Central memory CD4-positive, alpha-beta T cell (primary cell): ENCODE data around the gene AKR1C4.
"Not testable (repeated sequence)": the region's sequence is repeated elsewhere in the genome, so short reads cannot be mapped to it uniquely, and the experiment has no call there.

Source experiments
- DNase-seq: peaks from one replicate; pipeline ENCODE4 v3.0.0; 2022

AKR1C4 gene

DNA sequence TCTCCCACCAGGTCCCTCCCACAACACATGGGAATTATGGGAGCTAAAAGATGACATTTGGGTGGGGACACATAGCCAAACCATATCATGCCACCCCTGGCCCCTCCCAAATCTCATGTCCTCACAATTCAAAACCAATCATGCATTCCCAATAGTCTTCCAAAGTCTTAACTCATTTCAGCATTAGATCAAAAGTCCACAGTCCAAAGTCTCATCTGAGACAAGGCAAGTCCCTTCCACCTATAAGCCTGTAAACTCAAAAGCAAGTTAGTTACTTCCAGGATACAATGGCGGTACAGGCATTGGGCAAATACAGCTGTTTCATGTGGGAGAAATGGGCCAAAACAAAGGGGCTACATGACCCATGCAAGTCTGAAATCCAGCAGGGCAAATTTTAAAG is 13.1 kb downstream of the AKR1C4 start:
- not testable (repeated sequence) for DNase-seq

DNA sequence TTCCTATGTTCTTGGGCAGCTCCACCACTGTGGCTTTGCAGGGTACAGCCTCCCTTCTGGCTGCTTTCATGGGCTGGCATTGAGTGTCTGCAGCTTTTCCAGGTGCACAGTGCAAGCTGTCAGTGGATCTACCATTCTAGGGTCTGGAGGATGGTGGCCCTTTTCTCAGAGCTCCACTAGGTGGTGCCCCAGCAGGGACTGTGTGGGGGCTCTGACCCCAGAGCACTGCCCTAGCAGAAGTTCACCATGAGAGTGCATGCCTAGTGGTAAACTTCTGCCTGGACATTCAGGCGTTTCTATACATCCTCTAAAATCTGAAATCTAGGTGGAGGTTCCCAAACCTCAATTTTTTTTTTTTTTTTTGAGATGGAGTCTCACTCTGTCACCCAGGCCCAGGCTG is 13.6 kb downstream of the AKR1C4 start:
- DNase-seq, result not testable (repeated sequence)

DNA sequence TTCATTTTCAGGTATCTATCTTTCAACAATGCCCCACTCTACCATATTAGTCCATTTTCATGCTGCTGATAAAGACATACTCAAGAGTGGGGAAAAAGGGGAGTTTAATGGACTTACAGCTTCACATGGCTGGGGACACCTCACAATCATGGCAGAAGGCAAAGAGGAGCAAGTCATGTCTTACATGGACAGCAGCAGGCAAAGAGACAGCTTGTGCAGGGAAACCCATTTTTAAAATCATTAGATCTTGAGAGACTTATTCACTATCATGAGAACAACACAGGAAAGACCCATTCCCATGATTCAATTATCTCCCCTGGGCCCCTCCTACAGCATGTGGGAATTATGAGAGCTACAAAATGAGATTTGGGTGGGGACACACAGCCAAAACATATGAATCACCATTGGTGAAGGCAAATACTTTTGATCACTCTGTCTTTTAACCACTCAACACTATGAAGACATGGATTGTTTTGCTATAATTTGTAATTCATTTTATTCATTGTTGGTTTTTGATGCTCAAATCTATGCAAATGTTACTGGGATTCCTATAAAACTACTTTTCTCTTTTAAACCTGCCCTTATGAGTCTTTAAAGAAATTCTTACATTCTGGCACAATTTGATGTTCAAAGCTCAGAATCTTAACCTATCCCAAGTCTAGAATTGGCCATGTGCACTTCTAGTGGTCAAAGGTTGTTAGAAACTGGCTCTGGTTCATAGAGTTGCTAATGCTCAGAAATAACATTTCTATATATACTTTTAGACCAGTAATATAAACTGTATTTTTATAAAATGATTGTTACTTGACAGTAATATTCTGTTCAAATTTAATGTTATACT is 15.3 kb downstream of the AKR1C4 start:
- no peak for DNase-seq

DNA sequence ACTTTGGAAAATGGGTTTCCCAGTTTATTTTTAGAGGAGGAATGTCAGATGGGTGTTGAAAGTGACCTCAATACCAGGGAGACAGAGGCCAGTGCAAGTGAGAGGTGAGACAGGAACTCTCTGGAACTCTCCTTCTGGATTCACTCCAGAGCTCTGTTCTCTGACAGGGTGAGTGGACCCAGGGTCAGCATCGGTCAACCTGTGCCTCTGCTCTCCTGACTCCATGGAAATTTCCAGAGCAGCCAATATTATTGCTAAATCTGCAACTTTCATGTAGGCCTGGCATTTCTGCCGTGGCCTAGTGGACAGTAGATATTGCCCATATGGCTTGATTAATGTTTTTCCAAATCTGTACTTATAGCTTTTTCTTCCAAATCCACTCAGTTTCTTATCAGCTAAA is 20.2 kb downstream of the AKR1C4 start:
- DNase-seq, result no peak

DNA sequence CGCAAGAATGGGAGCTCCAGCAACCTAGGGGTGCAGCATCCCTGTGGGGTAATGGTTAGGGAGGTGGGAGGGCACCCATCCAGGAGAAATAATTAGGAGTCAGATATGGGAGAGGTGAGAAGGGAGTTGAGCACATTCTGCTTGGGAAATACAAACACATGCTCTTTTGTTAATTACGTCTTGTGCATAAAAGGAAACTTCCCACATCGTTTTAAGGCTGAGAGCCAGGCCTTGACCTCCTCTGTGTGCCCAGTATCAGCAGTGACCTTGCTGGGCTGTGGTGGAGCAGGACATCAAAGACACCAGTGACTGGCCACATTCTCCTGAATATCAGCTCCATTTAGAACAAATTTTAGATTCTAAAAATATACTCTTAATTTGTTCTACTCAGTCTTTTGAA is 22.6 kb downstream of the AKR1C4 start:
- no peak for DNase-seq

DNA sequence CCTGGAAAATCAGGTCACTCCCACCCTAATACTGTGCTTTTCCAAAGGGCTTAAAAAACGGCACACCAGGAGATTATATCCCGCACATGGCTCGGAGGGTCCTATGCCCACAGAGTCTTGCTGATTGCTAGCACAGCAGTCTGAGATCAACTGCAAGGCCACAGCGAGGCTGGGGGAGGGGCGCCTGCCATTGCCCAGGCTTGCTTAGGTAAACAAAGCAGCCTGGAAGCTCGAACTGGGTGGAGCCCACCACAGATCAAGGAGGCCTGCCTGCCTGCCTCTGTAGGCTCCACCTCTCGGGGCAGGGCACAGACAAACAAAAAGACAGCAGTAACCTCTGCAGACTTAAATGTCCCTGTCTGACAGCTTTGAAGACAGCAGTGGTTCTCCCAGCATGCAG is 26.3 kb downstream of the AKR1C4 start:
- DNase-seq, result not testable (repeated sequence)

DNA sequence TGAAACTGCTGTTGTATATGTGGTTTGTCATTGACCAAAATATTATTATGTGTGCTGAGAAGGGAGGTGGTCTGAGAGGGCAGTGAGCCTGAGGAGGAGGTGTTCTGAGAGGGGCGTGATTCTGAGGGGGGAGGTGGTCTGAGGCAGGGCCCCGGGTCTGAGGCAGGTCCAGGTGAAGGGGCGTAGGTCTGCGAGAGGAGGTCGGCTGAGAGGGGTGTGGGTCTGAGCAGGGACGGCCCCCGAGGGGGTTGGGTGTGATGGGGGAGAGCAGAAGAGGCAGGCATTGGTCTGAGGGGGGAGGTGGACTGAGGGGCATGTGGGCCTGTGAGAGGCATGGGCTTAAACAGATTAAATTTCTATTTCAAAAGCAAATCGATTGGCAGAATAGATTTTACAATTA is 32.4 kb downstream of the AKR1C4 start:
- no peak for DNase-seq

DNA sequence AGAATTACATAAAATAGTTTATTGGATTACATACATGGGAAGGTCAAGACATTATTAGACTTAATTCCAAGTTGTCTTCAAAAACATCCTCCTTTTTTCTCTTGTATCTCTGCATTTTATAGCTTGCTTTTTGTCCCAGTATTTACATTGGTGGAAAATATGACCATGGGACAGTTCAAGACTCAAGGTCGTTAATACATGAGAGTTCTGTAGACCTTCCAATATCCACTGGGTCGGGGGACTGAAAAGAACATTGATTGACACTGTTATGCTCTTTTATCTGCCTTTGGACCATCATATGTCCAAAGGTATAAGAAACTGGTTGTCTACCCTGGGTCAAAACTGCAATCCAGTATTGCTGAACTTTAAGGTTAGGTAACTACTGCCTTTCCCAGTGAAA is 36.7 kb downstream of the AKR1C4 start:
- DNase-seq, result no peak

DNA sequence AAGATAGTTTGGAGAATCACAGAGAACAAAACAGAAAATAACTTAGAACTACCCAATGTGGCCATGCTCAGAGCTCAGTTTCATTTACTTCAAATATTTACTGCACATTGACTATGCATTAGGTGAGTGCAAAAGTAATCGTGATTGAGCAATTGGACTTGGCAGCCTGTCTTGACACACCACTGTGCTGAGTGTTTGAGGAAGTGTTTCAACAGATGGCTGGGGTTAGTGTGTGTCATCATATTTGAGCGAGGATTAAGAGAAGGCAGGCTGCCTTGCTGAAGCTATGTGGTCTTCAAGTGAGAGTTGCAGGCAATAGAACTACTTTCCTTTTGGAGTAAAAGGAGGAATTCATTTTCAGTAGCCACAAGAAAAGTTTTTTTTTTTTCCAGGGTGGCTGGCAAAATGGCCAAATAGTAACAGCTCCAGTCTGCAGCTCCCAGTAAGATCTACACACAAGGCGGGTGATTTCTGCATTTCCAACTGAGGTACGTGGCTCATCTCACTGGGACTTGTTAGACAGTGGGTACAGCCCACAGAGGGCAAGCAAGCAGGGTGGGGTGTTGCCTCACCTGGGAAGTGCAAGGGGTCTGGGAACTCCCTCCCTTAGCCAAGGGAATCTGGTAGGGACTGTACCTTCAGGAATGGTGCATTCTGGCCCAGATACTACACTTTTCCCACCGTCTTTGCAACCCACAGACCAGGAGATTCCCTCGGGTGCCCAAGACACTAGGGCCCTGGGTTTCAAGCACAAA is 37.6 kb downstream of the AKR1C4 start:
- DNase-seq, result no peak

DNA sequence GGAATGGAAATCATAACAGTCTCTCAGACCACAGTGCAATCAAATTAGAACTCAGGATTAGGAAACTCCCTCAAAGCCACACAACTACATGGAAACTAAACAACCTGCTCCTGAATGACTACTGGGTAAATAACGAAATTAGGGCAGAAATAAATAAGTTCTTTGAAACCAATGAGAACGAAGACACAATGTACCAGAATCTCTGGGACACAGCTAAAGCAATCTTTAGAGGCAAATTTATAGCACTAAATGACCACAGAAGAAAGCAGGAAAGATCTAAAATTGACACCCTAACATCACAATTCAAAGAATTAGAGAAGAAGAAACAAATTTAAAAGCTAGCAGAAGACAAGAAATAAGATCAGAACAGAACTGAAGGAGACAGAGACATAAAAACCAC is 40.9 kb downstream of the AKR1C4 start:
- DNase-seq, result not testable (repeated sequence)

DNA sequence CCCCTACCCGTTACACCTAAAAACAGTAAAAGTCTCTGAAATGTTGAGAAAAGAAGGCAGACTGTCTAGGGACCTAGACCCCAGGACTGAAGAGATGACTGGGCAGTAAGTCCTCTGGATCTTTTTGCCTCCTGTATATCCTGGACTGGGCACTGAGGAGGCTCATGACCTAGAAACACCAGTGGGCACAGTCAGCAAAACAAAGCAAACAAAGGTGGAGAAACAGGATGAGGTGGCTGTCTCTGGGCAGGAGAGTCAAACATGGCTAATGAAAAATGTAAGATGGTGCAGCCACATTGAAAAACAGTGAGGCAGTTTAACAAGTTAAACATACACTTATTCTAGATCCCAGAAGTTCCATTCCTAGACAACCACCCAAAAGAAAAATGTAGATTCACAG is 45.9 kb downstream of the AKR1C4 start:
- no peak for DNase-seq

DNA sequence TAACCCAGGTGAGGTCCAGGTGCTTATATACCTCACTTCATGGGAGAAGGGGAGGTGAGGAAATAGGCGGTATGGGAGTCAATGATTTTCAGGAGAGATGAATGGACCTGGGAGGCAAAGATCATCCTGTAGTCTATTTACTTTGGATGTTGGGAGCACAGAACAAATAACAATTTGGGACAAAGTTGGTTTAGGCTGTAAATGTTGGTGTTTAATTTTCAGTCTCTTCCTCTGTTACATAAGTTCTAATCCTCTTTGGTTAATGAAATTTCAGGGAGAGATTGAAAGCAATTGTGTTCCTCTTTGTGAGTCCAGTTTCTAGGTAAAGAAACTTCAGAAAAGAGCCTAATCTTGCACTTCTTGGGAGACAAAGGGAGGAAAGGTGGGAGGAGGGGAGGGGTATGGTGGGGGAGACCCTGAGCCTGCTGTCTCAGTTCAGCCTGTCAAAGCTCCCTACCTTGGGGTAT is 46.9 kb downstream of the AKR1C4 start:
- no peak for DNase-seq

DNA sequence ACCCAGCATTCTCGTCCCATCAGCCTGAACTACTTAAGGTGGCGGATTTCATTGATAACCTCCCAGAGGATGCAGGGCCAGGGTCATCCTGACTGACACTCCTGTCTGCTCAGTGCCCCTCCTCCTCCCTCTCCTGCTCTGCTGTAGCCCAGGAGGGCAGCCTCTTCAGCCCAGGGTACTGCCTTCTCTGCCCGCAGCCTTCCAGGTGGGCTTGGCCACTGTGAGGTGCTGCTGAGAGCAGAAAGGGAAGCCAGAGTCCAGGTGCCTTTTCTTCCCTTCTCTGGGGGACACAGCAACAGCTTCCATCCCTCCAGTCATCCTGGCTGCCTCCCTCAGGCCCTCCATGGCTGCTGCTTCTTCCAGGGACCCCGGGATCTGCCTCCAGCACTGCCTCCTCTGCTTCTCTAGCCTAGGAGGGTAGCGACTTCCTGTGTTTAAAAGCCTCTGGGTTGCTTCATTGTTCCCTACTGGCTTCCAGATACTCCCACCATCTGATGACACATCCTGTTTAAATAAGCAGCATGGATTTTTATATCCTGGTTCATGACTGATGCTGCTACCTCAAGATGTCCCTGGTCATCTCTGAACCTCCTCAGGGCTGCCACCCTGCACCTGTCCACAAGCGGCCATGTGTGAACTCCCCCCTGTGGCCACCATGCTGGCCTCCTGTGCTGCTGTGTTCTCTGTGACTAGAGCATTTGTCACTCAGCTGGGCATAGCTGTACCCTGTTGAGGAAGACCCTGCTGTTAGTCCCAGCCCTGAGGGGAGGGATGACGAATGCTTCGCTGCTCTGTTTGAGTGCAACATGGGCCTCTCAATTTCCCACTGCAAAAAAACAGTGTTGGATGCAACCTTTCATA is 55.8 kb downstream of the AKR1C4 start:
- no peak for DNase-seq

DNA sequence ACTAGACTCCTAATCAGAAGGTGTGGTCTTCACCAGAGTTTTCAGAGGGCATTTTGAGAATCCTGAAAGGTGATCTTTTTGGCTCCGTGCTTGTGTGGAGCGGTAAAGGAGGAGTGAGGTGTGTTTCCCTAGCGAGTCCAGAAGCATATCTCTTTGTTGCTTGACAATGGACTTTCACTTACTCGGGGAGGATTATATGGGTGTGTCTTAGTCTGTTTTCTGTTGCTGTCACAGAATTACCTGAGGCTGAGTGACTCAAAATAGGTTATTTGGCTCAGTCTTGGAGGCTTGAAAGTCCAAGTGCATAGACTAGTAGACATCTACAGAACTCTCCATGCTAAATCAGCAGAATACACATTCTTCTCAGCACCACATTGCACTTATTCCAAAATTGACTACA is 57.9 kb downstream of the AKR1C4 start:
- no peak for DNase-seq

DNA sequence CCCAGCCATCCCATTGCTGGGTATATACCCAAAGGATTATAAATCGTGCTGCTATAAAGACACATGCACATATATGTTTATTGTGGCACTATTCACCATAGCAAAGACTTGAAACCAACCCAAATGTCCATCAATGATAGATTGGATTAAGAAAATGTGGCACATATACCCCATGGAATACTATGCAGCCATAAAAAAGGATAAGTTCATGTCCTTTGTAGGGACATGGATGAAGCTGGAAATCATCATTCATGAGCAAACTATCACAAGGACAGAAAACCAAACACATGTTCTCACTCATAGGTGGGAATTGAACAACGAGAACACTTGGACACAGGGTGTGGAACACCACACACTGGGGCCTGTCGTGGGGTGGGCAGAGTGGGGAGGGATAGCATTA is 61.1 kb downstream of the AKR1C4 start:
- DNase-seq, result not testable (repeated sequence)

DNA sequence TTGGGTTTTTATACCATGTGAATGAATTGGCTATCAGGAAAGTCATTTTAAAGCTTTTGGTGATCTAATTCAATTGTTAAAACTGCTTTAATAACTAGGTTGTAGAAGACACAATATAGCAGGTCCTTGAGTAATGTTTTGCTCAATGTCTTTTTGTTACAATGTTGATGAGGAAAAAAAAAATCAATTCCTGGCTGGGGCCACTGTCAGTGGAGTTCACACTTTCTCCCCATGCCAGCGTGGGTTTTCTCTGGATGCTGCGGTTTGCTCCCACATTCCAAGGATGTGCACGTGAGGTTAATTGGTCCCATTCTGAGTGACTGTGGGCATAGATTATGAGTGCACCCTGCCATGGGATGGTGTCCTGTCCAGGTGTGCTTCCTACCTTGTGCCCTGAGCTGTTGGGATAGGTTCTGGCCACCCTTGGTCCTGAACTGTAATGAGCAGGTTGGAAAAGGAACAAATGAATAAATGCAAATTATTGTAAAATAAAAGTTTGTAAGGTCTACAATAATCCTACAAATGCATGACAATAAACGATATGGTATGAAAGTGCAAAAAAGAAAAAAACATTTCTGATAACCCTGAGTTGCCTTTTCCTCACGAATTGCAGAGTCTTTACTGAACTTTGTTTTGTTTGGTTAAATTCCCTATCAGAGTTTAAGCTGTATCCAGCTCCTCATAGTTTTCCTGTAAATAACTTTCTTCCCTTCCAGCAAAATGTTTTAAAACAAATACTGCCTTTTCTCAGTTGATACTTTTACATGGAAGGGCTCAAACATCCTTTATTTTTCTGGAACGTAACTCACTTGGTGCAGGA is 62.7 kb downstream of the AKR1C4 start:
- no peak for DNase-seq

DNA sequence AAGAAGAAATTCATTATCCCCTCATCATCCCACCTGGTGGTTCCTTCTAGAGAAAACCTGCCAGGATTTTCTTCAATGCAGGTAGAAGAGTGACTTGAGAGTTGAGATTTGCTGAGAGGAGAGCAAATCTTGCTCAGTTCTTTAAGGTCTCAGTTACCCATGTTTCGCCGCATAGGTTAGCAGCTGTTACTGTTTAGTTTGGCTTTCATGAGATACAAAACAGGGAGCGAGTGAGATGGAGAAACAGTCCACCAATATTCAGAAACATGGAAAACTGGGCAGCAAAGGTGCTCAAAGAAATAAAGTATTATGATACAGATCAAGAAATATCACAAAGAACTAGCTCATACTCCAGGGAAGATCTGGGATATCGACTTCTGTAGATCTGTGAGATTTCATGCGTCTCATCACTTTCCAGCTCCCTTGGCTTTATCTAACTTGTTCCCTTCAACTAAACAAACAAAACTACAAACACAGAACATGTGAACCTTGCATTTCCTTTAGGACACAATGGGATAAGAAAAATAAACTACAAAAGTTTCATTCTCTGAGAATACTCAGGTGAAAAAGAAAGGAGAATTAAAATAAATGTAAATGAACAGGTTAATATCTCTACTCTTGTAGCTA is 63.4 kb downstream of the AKR1C4 start:
- no peak for DNase-seq

DNA sequence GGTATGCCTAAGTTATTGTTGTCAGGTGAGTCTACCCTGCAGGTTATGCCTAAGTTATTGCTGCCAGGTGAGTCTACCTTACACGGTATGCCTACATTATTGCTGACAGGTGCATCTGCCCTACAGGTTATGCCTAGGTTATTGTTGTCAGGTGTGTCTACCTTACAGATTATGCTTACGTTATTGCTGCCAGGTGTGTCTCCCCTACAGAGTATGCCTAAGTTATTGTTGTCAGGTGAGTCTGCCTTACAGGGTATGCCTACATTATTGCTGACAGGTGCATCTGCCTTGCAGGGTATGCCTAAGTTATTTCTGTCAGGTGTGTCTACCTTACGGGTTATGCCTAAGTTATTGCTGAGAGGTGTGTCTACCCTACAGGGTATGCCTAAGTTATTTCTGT is 64.2 kb downstream of the AKR1C4 start:
- no peak for DNase-seq

DNA sequence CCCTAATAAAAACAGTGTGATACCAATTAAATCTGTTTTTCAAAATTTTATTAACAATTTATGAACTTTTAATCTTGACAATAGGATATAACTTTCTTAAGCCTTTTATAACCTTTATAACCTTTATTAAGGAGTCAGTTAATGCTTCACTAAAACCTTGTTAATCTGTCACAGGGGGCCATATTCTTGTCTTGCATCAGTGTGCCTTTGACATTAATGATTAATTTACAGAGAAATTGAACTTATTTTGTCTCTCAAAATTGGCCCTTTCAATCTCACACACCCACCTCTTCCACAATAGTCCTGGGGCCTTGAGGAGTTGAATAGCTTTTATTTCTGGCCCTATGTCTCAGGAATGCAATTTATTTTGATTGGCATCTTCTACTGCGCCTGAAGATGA is 68.5 kb downstream of the AKR1C4 start:
- DNase-seq, result no peak

DNA sequence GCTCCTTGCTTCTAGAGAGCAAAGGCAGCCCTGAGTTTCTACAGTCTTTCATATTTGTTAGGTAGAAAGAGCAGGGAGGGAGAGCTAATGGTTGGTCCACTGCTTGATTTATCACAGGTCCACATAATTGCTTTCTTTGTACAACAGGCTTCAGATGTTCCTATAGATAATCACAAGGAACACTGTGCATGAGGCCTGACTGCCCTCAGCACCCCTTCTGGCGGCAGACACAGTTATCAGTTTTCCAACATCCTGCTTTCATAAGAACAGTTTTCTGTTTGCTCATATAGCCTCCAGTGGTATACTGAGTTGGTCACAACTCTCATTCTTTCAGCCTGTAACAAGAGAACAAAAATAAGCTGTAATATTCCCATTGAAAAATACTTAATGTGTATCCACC is 69.7 kb downstream of the AKR1C4 start:
- no peak for DNase-seq

DNA sequence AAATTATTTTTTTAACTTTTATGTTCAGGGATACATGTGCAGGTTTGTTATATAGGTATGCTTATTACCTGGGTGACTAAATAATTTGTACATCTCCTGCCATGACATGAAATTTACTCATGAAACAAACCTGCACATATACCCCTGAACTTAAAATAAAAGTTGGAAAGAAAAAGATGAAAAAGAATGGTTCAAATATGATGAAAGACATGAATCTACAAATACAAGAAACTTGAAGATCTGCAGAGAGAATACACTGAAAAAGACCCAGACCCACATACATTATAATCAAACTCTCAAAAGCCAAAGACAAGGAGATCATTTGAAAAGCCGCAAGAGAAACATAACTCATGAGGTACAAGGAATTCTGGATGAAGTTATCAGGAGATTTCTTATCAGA is 70.2 kb downstream of the AKR1C4 start:
- no peak for DNase-seq

DNA sequence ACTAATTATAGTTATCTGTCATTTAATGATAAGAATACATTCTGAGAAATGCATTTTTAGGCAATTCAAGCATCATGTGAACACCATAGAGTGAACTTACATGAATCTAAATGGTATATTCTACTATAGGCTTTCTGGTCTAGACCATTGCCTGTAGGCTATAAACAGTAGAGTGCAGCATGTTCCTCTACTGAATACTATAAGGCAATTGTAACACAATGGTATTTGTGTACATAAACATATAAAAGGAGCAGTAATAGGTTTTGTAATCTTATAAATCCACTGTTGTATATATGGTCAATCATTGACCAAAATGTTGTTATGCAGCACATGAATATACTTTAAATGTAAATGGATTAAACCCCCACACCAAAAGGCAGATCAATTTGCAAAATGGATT is 71.6 kb downstream of the AKR1C4 start:
- DNase-seq, result no peak
